OCI-LY7 (cell line): ENCODE results near the gene HDAC4. TPM values are rescaled to one million over a fixed set of nuclear protein-coding genes. Genes with fewer than 3 reads are reported as not detected.

ENCODE experiments used
- BruUV-seq: library from RNA; stranded (reverse); fragments of 400-500 nt; replicated peaks from 2 replicates; lab custom pipeline; 2021; lab: Mats Ljungman, UMichigan
- CTCF ChIA-PET: fragments of 300-600 bp; sonication (Branson Sonifier 250); formaldehyde crosslinking; loops from one replicate; lab custom pipeline; 2022; ENCODE audit warnings: antibody characterized with exemption; ENCODE audit not compliant: unreplicated experiment; lab: Charles Lee
- POLR2A ChIA-PET: fragments of 300-600 bp; sonication (Branson Sonifier 250); formaldehyde crosslinking; loops from one replicate; lab custom pipeline; 2022; ENCODE audit warnings: antibody characterized with exemption; lab: Charles Lee
- DNase-seq: peaks from one replicate; pipeline ENCODE4 v3.0.0-alpha.2; 2015; ENCODE audit warnings: low spot score
- H2AFZ ChIP-seq: fragments of 200-600 bp; sonication (generic), shearing (Covaris generic); 2 replicates; pipeline ENCODE4 v1.6.1; 2014; ENCODE audit warnings: mild to moderate bottlenecking, antibody characterized with exemption, low read length, moderate library complexity
- H3K27ac ChIP-seq: fragments of 200-600 bp; sonication (generic); 2 replicates; pipeline ENCODE4 v1.5.1; 2014; ENCODE audit warnings: mixed run types, low read depth, mild to moderate bottlenecking, moderate library complexity, low read length, inconsistent platforms; ENCODE audit not compliant: poor library complexity, severe bottlenecking
- H3K36me3 ChIP-seq: fragments of 200-600 bp; sonication (generic); 2 replicates; pipeline ENCODE4 v1.6.1; 2014; ENCODE audit warnings: mild to moderate bottlenecking, antibody characterized with exemption, low read length, moderate library complexity, mixed read lengths; ENCODE audit not compliant: insufficient read depth
- H3K4me1 ChIP-seq: fragments of 200-600 bp; sonication (generic); 2 replicates; pipeline ENCODE4 v1.5.1; 2014; ENCODE audit warnings: mild to moderate bottlenecking, low read length; ENCODE audit not compliant: insufficient read depth, poor library complexity, severe bottlenecking
- H3K4me2 ChIP-seq: fragments of 200-600 bp; sonication (generic); 2 replicates; pipeline ENCODE4 v1.6.1; 2014; ENCODE audit warnings: mild to moderate bottlenecking, low read length
- H3K4me3 ChIP-seq: fragments of 200-600 bp; sonication (generic); 2 replicates; pipeline ENCODE4 v1.5.1; 2014; ENCODE audit warnings: mild to moderate bottlenecking, low read depth, low read length; ENCODE audit not compliant: poor library complexity, severe bottlenecking
- H3K79me2 ChIP-seq: fragments of 200-600 bp; sonication (generic); 2 replicates; pipeline ENCODE4 v1.6.1; 2016; ENCODE audit warnings: low read depth, mild to moderate bottlenecking, low read length, moderate library complexity, mixed read lengths; ENCODE audit not compliant: insufficient read depth
- H3K9me2 ChIP-seq: fragments of 200-600 bp; sonication (generic); 2 replicates; pipeline ENCODE4 v1.6.1; 2016; ENCODE audit warnings: mild to moderate bottlenecking, low read length, mixed read lengths; ENCODE audit not compliant: insufficient read depth
- H3K9me3 ChIP-seq: fragments of 200-600 bp; sonication (generic); 2 replicates; pipeline ENCODE4 v1.6.1; 2014; ENCODE audit warnings: mild to moderate bottlenecking, mixed run types, low read length, mixed read lengths
- H4K20me1 ChIP-seq: fragments of 200-600 bp; sonication (generic); 2 replicates; pipeline ENCODE4 v1.6.1; 2014; ENCODE audit warnings: mild to moderate bottlenecking, antibody characterized with exemption, low read length, moderate library complexity, mixed read lengths; ENCODE audit not compliant: insufficient read depth
- CTCF ChIP-seq: fragments of 200-600 bp; sonication (generic); conservative IDR thresholded peaks from 2 replicates; pipeline ENCODE4 v1.5.1; 2014; ENCODE audit warnings: mild to moderate bottlenecking, antibody characterized with exemption, low read length, moderate library complexity, mixed read lengths
- EZH2phosphoT487 ChIP-seq: fragments of 200-600 bp; sonication (generic); IDR thresholded peaks from 2 replicates; pipeline ENCODE4 v1.6.1; 2018; ENCODE audit warnings: low read depth, borderline replicate concordance, mild to moderate bottlenecking, mixed run types, antibody characterized with exemption, low read length, moderate library complexity, mixed read lengths
- intact Hi-C: fragments of 100-400 bp; cut with micrococcal nuclease; formaldehyde crosslinking; loops from one replicate; pipeline ENCODE4 v1.10.0; 2022; ENCODE audit not compliant: unreplicated experiment
- total RNA-seq, 2 experiments: library from RNA; depleted of rRNA in 1 of 2; stranded (reverse); fragments of >200 nt in 1 of 2; shearing (Covaris generic) in 1 of 2; gene quantifications; 2 replicates each; pipeline ENCODE4 v1.2.3, GENCODE V29; 2014 to 2022

Gene HDAC4
- total RNA-seq, 2 experiments from 2014 or later: 10.2 to 20.6 TPM

GRCh38 chr2:239192456-239192855 is 208.4 kb downstream of the HDAC4 start:
- no peak for TF ChIP-seq EZH2phosphoT487
- TF ChIP-seq CTCF: no peak
- Histone ChIP-seq H3K27ac (no peak overlapping the region), H4K20me1 (no peaks in the 10 kb centered on the region), H3K9me3 (no peaks in the 10 kb centered on the region), H3K36me3 (no peaks in the 10 kb centered on the region), H3K4me2 (no peak overlapping the region), H3K9me2 (no peaks in the 10 kb centered on the region), H2AFZ (no peak overlapping the region), H3K4me1 (no peaks in the 10 kb centered on the region), H3K4me3 (no peak overlapping the region), H3K79me2 (no peaks in the 10 kb centered on the region)
- intact Hi-C loops: no loop called here
- ChIA-PET POLR2A (no interaction called here), CTCF (no interaction called here)
- BruUV-seq: no TSS peak
- DNase-seq: no peak

GRCh38 chr2:239190921-239191885 is 209.6 kb downstream of the HDAC4 start:
- Histone ChIP-seq H3K4me2 (no peak overlapping the region), H3K27ac (no peak overlapping the region), H3K79me2 (no peaks in the 10 kb centered on the region), H4K20me1 (no peaks in the 10 kb centered on the region), H3K4me1 (no peaks in the 10 kb centered on the region), H3K36me3 (no peaks in the 10 kb centered on the region), H2AFZ (no peak overlapping the region), H3K4me3 (no peak overlapping the region), H3K9me3 (no peaks in the 10 kb centered on the region), H3K9me2 (no peaks in the 10 kb centered on the region)
- no peak for DNase-seq
- intact Hi-C loops: no loop called here
- CTCF ChIA-PET: no interaction called here
- TF ChIP-seq EZH2phosphoT487 (no peak), CTCF (no peak)
- POLR2A ChIA-PET: no interaction called here
- no TSS peak for BruUV-seq

- intact Hi-C loops: no loop called here
- CTCF ChIA-PET: no interaction called here
- H3K4me1 ChIP-seq: no peaks in the 10 kb centered on the region
- BruUV-seq: no TSS peak
- H3K4me2 ChIP-seq: no peak overlapping the region
- DNase-seq: no peak
- no peaks in the 10 kb centered on the region for H4K20me1 ChIP-seq
- no peaks in the 10 kb centered on the region for H3K9me3 ChIP-seq
- H2AFZ ChIP-seq: no peak overlapping the region
- H3K9me2 ChIP-seq: no peaks in the 10 kb centered on the region
- H3K4me3 ChIP-seq: no peak overlapping the region
- H3K27ac ChIP-seq: no peak overlapping the region
- H3K36me3 ChIP-seq: no peaks in the 10 kb centered on the region
- no peaks in the 10 kb centered on the region for H3K79me2 ChIP-seq
- POLR2A ChIA-PET: no interaction called here
- TF ChIP-seq EZH2phosphoT487: no peak
- no peak for TF ChIP-seq CTCF
These were observed 210.5 kb downstream of the HDAC4 start for GRCh38 chr2:239190361-239190760.
